Measurements from ENCODE around the gene NEDD4L.

Gene NEDD4L

DNA sequence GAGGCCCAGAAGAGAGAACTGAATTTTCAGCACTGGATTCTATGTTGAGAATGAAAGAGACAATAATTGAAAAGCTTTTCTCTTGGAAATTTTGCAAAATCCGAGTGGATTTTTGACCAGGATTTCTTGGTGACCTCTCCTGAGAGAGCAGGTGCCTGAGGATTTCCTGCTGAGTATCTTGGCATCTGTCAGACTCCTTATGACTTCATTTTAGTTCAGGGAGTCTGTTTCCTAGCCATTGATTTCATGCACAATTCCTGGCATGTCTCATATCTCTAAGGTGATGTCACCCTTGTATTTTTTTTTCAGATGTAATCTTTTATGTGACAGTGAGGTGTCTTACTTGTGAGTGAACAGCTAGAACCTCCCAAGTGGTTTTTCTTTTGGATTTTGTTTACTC, 195.9 kb downstream of the NEDD4L start:
- ChIA-PET POLR2A (no interaction called here), CTCF (no interaction called here)
- TF ChIP-seq, protein P1, sequence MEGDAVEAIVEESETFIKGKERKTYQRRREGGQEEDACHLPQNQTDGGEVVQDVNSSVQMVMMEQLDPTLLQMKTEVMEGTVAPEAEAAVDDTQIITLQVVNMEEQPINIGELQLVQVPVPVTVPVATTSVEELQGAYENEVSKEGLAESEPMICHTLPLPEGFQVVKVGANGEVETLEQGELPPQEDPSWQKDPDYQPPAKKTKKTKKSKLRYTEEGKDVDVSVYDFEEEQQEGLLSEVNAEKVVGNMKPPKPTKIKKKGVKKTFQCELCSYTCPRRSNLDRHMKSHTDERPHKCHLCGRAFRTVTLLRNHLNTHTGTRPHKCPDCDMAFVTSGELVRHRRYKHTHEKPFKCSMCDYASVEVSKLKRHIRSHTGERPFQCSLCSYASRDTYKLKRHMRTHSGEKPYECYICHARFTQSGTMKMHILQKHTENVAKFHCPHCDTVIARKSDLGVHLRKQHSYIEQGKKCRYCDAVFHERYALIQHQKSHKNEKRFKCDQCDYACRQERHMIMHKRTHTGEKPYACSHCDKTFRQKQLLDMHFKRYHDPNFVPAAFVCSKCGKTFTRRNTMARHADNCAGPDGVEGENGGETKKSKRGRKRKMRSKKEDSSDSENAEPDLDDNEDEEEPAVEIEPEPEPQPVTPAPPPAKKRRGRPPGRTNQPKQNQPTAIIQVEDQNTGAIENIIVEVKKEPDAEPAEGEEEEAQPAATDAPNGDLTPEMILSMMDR (IDR thresholded peaks at IDR 0.05; ENCODE audit: control extremely low read depth, extremely low read depth, low read depth, missing control alignments), result no peak
- DNase-seq (ENCODE audit: extremely low spot score), result no peak

DNA sequence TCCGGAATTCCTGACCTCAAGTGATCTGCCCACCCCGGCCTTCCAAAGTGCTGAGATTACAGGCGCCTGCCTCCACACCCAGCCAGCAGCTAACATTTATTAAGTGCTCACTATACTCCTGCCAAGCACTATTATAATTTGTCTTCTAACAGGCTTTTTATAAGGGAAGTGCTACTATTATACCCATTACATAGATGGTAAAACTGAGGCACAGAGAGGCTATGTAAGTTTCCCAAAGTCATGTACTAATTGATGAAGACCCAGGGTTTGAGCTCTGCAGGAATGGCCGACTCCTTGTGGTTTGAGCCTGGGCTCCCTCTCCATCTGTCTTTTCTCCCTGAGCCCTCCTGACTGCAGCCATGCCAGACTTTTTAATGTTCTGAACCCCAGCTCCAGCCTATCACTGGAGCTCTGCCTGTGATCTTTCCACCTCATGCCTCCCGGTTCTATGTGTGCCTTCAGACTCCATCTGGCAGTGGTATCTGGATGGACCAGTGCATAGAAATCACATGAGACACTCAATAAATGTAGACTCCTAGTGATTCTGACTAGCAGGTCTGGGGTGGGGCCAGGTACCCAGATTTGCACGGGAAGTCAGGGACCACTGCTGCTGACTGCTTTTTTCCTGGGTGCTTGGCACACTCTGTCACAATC, 197.1 kb downstream of the NEDD4L start:
- TF ChIP-seq, protein P1 (IDR thresholded peaks at IDR 0.05; ENCODE audit: control extremely low read depth, extremely low read depth, low read depth, missing control alignments), result no peak
- POLR2A ChIA-PET, result no interaction called here
- DNase-seq (ENCODE audit: extremely low spot score), result no peak
- CTCF ChIA-PET, result interaction anchor here (0.7 kb wide), 1 partner anchor 13 kb away, joined by 3 read pairs; no protein-coding TSS in a partner anchor

DNA sequence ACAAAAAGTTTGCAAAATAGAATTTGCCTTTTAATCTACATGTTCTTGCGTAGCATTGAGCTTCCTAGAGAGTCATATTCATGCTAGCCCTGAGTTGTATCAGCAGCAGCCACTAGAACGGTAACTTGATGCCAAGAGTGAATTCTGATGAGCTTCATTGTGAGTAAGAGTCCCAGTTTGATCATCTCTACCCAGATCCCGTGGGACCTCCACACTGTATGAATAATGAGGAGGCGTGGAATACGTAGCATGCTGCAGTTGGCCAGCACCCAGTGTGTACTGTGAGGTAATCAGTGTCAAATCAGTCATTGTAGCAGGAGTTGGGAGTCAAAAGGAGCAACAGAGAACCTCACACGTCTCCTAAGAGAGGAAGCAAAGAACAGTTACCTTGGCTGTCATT, 197.9 kb downstream of the NEDD4L start:
- CTCF ChIA-PET, result interaction anchor here (0.7 to 1.3 kb wide), 4 partner anchors 12 to 51 kb away, joined by 3 to 4 read pairs (median 3); no protein-coding TSS in a partner anchor
- POLR2A ChIA-PET, result no interaction called here
- no peak for DNase-seq (ENCODE audit: extremely low spot score)
- TF ChIP-seq, protein P1 (IDR thresholded peaks at IDR 0.05; ENCODE audit: control extremely low read depth, extremely low read depth, low read depth, missing control alignments), result no peak

DNA sequence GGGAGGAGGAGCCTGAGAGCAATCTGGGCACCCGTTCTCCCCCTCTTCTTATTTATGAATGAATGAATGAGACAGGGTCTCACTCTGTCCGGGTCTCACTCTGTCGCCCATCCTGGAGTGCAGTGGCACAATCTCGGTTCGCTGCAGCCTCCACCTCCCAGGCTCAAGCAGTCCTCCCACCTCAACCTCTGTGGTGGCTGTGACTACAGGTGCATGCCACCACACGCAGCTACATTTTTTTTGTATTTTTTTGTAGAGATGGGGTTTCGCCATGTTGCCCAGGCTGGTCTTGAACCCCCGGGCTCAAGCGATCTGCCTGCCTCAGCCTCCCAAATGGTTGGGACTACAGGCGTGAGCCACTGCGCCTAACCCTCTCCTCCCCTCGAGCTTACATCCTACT, 198.4 kb downstream of the NEDD4L start:
- DNase-seq (ENCODE audit: extremely low spot score), result no peak
- ChIA-PET POLR2A (no interaction called here), CTCF (interaction anchor here (0.8 to 1.4 kb wide), 5 partner anchors 12 to 84 kb away, joined by 3 to 4 read pairs (median 3); no protein-coding TSS in a partner anchor)
- TF ChIP-seq, protein P1 (IDR thresholded peaks at IDR 0.05; ENCODE audit: control extremely low read depth, extremely low read depth, low read depth, missing control alignments), result no peak

DNA sequence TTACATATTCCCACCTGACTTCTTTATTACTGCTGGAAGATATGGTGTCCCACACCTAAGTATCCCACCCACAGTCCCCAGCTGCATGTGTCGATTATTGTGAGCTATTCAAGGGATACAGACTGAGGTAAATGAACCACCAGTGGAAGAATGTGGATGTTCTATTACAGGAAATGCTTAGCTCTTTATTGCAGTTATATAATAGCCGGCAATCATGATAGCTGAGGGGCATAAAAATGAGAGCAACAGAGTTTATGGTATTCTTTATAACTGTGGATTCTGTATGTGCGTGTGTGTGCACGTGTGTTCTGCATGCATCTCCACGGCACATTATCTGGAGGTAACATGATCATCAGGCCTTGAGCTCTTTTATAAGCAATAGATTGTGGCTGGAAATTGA, 198.9 kb downstream of the NEDD4L start:
- CTCF ChIA-PET, result interaction anchor here (0.8 to 1.9 kb wide), 6 partner anchors 11 to 84 kb away, joined by 3 to 4 read pairs (median 3); no protein-coding TSS in a partner anchor
- TF ChIP-seq, protein P1 (IDR thresholded peaks at IDR 0.05; ENCODE audit: control extremely low read depth, extremely low read depth, low read depth, missing control alignments), result no peak
- no peak for DNase-seq (ENCODE audit: extremely low spot score)
- POLR2A ChIA-PET, result no interaction called here

DNA sequence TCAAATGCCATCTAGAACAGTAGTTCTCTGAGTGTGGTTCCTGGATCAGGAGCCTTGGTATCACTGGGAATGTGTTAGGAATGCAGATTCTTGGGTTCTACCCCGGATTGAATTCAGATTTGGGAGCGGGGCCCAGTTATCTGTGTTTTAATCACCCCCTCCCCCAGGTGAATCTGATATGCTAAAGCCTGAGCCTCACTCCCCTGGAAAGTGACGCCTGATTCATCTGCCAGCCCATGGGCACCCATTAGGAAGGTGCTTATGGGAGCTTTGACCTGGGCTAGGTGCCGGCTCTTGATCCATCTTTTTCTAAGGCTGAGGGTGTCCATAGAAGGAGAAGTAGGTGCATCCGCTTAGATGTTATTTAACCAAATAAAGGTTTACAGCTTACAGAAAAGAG, 199.4 kb downstream of the NEDD4L start:
- TF ChIP-seq, protein P1 (IDR thresholded peaks at IDR 0.05; ENCODE audit: control extremely low read depth, extremely low read depth, low read depth, missing control alignments), result no peak
- CTCF ChIA-PET, result interaction anchor here (0.8 to 1.9 kb wide), 4 partner anchors 11 to 83 kb away, joined by 3 to 4 read pairs (median 3); no protein-coding TSS in a partner anchor
- no peak for DNase-seq (ENCODE audit: extremely low spot score)
- POLR2A ChIA-PET, result no interaction called here
